ENCODE data around the gene KLHL13.

Gene KLHL13

GRCh38 chrX:118116713-118117550 lies at the start of gene KLHL13:
Gene KLHL13, minus strand, starts transcription at chrX:118116810. Its CDS starts 88,337 bp downstream, at chrX:118028473.
- Histone ChIP-seq H3K27me3 (ENCODE audit: insufficient read depth, low read length) (no peaks in the 10 kb centered on the region), H3F3A (ENCODE audit: insufficient read depth, low read length) (no peaks in the 10 kb centered on the region), H3K9me2 (ENCODE audit: low read depth, low read length) (no peaks in the 10 kb centered on the region), H3K9me3 (ENCODE audit: low read length) (no peaks in the 10 kb centered on the region), H3K4me3 (ENCODE audit: low read depth, low read length, poor library complexity, severe bottlenecking) (no peak within 1 kb of the TSS), H3K4me2 (ENCODE audit: low read length) (no peak within 1 kb of the TSS), H4K20me1 (ENCODE audit: insufficient read depth, low read length) (no peaks in the 10 kb centered on the region), H2AFZ (ENCODE audit: low read length) (no peak within 1 kb of the TSS), H3K27ac (ENCODE audit: low read depth, low read length, poor library complexity, severe bottlenecking) (no peak within 1 kb of the TSS), H3K79me2 (ENCODE audit: insufficient read depth, low read length) (no peaks in the 10 kb centered on the region), H3K36me3 (ENCODE audit: insufficient read depth, low read length) (no peaks in the 10 kb centered on the region), H3K9ac (ENCODE audit: low read length) (no peak within 1 kb of the TSS), H3K4me1 (ENCODE audit: insufficient read depth, low read length, severe bottlenecking) (no peaks in the 10 kb centered on the region)
- TF ChIP-seq CTCF (IDR thresholded peaks at IDR 0.05; ENCODE audit: low read length) (no peak), EZH2 (IDR thresholded peaks at IDR 0.05; ENCODE audit: borderline replicate concordance, low read length) (no peak)

GRCh38 chrX:118164138-118164537 lies 47.5 kb upstream of the KLHL13 start:
- Histone ChIP-seq H3K79me2 (ENCODE audit: insufficient read depth, low read length) (no peaks in the 10 kb centered on the region), H3K4me1 (ENCODE audit: insufficient read depth, low read length, severe bottlenecking) (no peaks in the 10 kb centered on the region), H3K9me2 (ENCODE audit: low read depth, low read length) (no peaks in the 10 kb centered on the region), H3K36me3 (ENCODE audit: insufficient read depth, low read length) (no peaks in the 10 kb centered on the region), H3K27me3 (ENCODE audit: insufficient read depth, low read length) (no peaks in the 10 kb centered on the region), H3K9ac (ENCODE audit: low read length) (no peak overlapping the region), H3F3A (ENCODE audit: insufficient read depth, low read length) (no peaks in the 10 kb centered on the region), H3K4me3 (ENCODE audit: low read depth, low read length, poor library complexity, severe bottlenecking) (no peak overlapping the region), H2AFZ (ENCODE audit: low read length) (no peak overlapping the region), H3K4me2 (ENCODE audit: low read length) (no peak overlapping the region), H3K9me3 (ENCODE audit: low read length) (no peaks in the 10 kb centered on the region), H4K20me1 (ENCODE audit: insufficient read depth, low read length) (no peaks in the 10 kb centered on the region), H3K27ac (ENCODE audit: low read depth, low read length, poor library complexity, severe bottlenecking) (no peak overlapping the region)
- TF ChIP-seq EZH2 (IDR thresholded peaks at IDR 0.05; ENCODE audit: borderline replicate concordance, low read length) (no peak), CTCF (IDR thresholded peaks at IDR 0.05; ENCODE audit: low read length) (no peak)

GRCh38 chrX:118156953-118157608 lies 40.5 kb upstream of the KLHL13 start:
- TF ChIP-seq EZH2 (IDR thresholded peaks at IDR 0.05; ENCODE audit: borderline replicate concordance, low read length) = no peak
- TF ChIP-seq CTCF (IDR thresholded peaks at IDR 0.05; ENCODE audit: low read length) = no peak
- Histone ChIP-seq H2AFZ (ENCODE audit: low read length) (no peak overlapping the region), H3K9ac (ENCODE audit: low read length) (no peak overlapping the region), H3K9me3 (ENCODE audit: low read length) (no peaks in the 10 kb centered on the region), H4K20me1 (ENCODE audit: insufficient read depth, low read length) (no peaks in the 10 kb centered on the region), H3K36me3 (ENCODE audit: insufficient read depth, low read length) (no peaks in the 10 kb centered on the region), H3K4me1 (ENCODE audit: insufficient read depth, low read length, severe bottlenecking) (no peaks in the 10 kb centered on the region), H3K79me2 (ENCODE audit: insufficient read depth, low read length) (no peaks in the 10 kb centered on the region), H3F3A (ENCODE audit: insufficient read depth, low read length) (no peaks in the 10 kb centered on the region), H3K27me3 (ENCODE audit: insufficient read depth, low read length) (no peaks in the 10 kb centered on the region), H3K4me3 (ENCODE audit: low read depth, low read length, poor library complexity, severe bottlenecking) (no peak overlapping the region), H3K4me2 (ENCODE audit: low read length) (no peak overlapping the region), H3K9me2 (ENCODE audit: low read depth, low read length) (no peaks in the 10 kb centered on the region), H3K27ac (ENCODE audit: low read depth, low read length, poor library complexity, severe bottlenecking) (no peak overlapping the region)

All from OCI-LY1 (cell line).